Activated CD8-positive, alpha-beta memory T cell treated with anti-CD3 and anti-CD28 coated beads, Interleukin-2, amount 50 U/mL, for 24 hours (primary cell): ENCODE measurements around the gene SLC5A11.
"Not testable (repeated sequence)": the region's sequence is repeated elsewhere in the genome, so short reads cannot be mapped to it uniquely, and the experiment has no call there.

Source experiments
- DNase-seq: peaks from one replicate; pipeline ENCODE4 v3.0.0-alpha.2; 2020; ENCODE audit errors: extremely low read depth

The SLC5A11 gene

GRCh38 chr16:24836836-24837235, 8.9 kb upstream of the SLC5A11 start:
- DNase-seq = no peak

- DNase-seq = no peak
Measured at GRCh38 chr16:24837969-24838368, 7.8 kb upstream of the SLC5A11 start.

DNA sequence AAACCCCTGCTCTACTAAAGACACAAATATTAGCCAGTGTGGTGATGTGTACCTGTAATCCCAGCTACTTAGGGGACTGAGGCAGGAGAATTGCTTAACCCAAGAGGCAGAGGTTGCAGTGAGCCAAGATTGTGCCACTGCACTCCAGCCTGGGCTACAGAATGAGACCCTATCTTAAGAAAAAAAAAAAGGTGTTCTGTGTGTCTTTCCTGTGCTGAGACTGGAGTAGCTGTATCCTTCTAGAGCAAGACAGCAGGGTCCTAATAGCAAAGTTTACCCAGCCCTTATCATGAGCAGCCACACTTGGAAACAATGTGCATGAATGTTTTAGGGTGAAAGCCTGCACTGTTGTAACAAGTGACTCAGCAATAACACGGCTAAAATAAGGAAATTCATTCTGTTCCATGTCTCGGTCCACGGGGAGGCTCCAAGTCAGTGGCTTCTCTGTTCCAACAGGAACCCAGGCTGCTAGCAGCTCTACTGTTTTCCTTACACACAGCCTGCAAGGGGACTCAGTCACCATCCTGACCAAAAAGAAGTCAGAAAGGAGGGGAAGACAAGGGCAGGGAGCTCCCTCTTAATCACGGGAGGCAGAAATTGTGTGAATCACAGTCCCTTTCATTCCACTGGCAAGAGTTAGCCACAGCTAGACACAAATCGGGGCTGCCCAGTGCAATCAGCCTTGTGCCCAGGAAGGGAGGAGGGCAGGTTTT, 7.1 kb upstream of the SLC5A11 start:
- DNase-seq = no peak

GRCh38 chr16:24839347-24839972, 6.3 kb upstream of the SLC5A11 start:
- DNase-seq = no peak

GRCh38 chr16:24841291-24841690, 4.5 kb upstream of the SLC5A11 start:
- DNase-seq = no peak

DNA sequence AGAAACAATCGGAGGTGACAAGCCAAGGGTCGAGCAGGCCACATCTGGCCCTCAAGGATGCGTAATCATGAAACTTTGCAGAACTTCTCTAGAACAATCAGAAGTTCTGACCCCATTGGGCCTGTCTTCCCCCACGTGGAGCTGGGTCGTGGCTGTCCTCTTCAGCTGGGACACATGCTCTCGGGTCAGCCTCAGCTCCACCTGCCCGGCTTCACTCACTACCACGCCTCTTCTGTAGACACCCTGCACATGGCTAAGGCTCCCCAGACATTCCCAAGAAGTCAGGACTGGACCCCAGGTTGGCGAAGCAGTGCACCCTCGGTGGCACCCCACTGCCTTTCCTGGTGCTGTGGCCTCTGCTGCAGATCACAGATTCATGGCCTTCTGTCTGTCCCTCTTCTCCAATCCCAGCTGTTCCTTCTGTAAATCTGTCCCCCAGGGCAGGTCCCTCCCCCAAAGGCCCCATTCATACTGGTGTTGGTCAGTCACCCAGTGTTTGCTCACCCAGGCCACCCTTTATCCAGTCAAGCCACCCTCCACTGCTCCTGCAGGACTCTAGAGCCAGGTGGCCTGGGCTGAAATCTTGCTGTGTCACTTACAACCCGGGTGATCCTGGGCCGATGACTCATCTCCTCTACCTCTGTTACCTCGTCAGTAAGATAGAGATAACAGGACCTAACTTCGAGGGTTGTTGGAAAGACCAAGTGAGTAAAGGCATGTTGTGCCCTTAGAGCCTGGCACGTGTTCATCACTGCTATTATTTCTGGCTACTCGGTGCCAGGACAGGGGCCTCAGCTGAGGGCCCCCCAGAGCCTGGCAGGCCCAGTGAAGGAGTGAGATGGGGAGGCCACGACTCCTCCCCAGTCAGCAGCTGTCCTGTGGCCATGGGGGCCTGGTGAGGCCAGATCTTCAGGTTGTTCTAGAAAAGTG, 1.4 kb upstream of the SLC5A11 start:
- no peak for DNase-seq

GRCh38 chr16:24845031-24845365, 765 bp upstream of the SLC5A11 start:
- DNase-seq = not testable (repeated sequence)

- DNase-seq = no peak
Measured at GRCh38 chr16:24846548-24847357, 990 bp downstream of the SLC5A11 start.

GRCh38 chr16:24847358-24847664, 1.5 kb downstream of the SLC5A11 start:
- DNase-seq = no peak

DNA sequence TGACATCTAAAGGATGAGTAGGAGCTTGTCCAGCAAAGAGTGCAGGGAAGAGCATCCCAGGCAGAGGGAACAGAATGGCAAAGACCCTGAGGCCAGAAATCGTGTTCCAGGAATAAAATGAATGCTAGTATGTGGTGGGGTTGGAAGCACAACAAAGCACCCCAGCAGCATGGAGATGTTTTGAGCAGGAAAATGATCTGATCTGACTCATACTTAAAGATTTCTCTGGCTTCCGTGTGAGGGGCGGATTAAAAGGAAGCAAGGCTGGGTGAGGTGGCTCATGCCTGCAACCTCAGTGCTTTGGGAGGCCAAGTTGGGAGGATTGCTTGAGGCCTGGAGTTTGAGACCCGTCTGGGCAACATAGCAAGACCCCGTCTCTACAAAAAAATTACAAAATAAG, 2.3 kb downstream of the SLC5A11 start:
- DNase-seq = no peak

- DNase-seq = no peak
Measured at GRCh38 chr16:24849641-24850040, 3.9 kb downstream of the SLC5A11 start.

DNA sequence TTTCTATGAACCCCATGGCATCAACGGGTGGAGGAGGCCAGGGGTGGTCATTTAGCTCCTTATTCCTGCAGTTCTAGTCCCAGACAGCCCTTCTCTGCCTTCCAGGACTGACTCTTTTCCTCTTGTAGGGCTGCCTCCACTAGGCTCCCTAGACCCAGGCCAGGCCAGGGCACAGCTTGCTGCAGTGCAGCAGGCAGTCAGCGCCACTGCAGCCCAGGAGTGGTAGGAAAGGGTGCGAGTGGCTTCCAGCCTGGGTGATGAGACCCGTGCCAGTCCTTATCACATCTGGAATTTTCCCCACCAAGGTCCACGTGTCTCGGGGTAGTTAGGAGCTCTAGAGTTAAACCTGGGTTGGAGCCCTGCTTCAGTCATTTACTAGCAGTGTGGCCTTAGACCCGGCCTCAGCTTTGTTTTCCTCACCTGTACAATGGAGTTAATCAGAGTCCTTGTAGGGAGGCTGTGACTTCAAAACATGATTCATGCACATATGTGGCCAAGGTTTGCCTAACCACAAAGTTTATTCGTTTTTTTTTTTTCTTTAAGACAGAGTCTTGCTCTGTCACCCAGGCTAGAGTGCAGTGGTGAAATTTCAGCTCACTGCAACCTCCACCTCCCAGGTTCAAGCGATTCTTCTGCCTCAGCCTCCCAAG, 4.7 kb downstream of the SLC5A11 start:
- DNase-seq = no peak

GRCh38 chr16:24851700-24852099, 5.9 kb downstream of the SLC5A11 start:
- DNase-seq = no peak

- DNase-seq = no peak
Measured at GRCh38 chr16:24852281-24852721, 6.5 kb downstream of the SLC5A11 start.

GRCh38 chr16:24853169-24853824, 7.5 kb downstream of the SLC5A11 start:
- no peak for DNase-seq

- no peak for DNase-seq
Measured at GRCh38 chr16:24853830-24854229, 8.1 kb downstream of the SLC5A11 start.

DNA sequence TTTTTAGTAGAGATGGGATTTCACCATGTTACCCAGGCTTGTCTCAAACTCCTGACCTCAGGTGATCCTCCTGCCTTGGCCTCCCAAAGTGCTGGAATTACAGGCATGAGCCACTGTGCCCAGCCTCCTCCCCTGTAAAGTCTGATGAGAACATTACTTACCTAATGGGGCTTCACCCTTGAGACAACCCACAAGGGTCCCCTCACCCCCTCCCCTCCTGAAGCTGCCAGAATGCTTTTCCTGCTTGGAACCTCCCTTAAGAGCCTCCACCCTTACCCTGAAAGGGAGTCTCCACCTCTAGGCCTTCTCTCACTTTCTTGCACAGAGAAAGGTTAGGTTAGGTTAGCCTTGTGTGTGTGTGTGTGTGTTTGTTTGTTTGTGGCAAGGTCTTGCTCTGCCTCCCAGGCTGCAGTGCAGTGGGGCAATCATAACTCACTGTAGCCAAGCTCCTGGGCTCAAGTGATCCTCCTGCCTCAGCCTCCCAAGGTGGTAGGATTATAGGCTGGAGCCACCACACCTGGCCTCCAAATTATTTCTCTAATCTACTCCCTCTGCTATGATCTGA, 8.9 kb downstream of the SLC5A11 start:
- DNase-seq = no peak

DNA sequence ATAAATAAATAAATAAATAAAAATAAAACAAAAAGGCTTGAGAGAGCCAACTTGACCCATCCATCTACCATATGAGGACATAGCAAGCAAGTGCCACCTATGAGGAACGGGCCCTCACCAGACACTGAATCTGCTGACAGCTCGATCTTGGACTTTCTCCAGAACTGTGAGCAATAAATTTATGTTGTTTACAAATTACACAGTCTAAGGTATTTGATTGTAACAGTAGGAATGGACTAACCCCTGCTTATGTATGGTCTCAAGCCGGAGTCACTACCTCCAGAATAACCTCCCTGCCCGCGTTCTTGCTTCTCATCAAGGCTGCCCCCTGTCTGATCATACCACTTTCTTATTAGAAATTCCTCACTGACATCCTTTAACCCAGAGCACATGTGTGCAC, 9.9 kb downstream of the SLC5A11 start:
- DNase-seq = no peak

- not testable (repeated sequence) for DNase-seq
Measured at GRCh38 chr16:24856871-24857270, 11.1 kb downstream of the SLC5A11 start.

DNA sequence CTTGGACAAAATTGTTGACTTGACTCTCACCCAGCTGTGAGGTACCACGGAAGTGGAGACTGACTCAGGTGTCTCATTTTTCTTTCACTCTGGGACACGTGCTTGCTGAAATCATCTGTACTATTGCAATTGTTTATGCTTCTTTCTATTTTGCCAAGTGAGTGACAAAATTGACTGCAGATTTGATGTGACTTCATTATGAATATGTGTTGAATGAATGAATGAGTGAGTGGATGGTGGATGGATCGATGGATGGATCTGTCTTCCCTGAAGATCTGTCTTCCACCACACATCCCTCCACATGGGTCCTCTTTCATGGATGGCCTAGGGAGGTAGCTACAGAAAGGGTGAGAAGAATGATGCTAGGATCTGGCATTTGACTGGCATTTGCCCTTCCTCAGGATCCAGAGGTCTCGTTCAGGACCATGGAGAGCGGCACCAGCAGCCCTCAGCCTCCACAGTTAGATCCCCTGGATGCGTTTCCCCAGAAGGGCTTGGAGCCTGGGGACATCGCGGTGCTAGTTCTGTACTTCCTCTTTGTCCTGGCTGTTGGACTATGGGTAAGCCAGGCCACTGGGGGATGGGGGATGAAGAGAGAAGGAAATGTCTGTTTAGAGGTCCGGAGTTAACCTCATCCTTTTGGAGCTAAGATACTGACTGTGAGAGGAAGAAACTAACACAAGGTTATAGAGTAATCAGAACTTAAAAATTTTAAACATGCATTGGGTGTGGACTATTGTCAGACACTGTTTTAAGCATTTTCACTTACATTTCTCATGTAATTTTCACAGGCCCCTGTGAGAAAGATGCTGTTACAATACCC, 12.7 kb downstream of the SLC5A11 start:
- DNase-seq = no peak
